Testis (tissue), 2 donors: Measurements from ENCODE around the gene TIGD6.
"Not testable (repeated sequence)": the region's sequence is repeated elsewhere in the genome, so short reads cannot be mapped to it uniquely, and the experiment has no call there.

Experiments
- CTCF ChIP-seq, 3 experiments: fragments of 450-650 bp in 2 of 3; fragments of 200-600 bp in 1 of 3; sonication (generic) in 1 of 3; IDR thresholded peaks; one replicate each; pipeline ENCODE4 v1.5.1; 2016 to 2019; ENCODE audit warnings: antibody characterized with exemption in 3 of 3, mild to moderate bottlenecking in 2 of 3, moderate library complexity in 1 of 3
- POLR2A ChIP-seq: fragments of 450-650 bp; IDR thresholded peaks from one replicate; pipeline ENCODE4 v1.6.1; 2017; ENCODE audit warnings: antibody characterized with exemption, mild to moderate bottlenecking, moderate library complexity

- TF ChIP-seq CTCF (IDR thresholded peaks at IDR 0.05); POLR2A: not testable (repeated sequence)
Observed at GRCh38 chr5:150028047-150028446, 27.6 kb upstream of the TIGD6 start.
